Hepatocyte (in vitro differentiated cells): Measurements from ENCODE around the gene GART. TPM values are rescaled to one million over a fixed set of nuclear protein-coding genes. Genes with fewer than 3 reads are reported as not detected.
A peak's percentile ranks its signal among the peaks of the same experiment; 100 is the strongest.

ENCODE experiments used
- DNase-seq: peaks from one replicate; pipeline ENCODE4 v3.0.0-alpha.2; 2016; ENCODE audit warnings: low spot score
- H2AFZ ChIP-seq: fragments of 200-600 bp; sonication (generic); 2 replicates; pipeline ENCODE4 v1.6.0; 2016; ENCODE audit warnings: antibody characterized with exemption, mild to moderate bottlenecking
- H3K27ac ChIP-seq: fragments of 200-600 bp; sonication (generic); 2 replicates; pipeline ENCODE4 v1.5.1; 2016; ENCODE audit warnings: mild to moderate bottlenecking
- H3K27me3 ChIP-seq: fragments of 200-600 bp; sonication (generic); 2 replicates; pipeline ENCODE4 v1.6.1; 2016
- H3K36me3 ChIP-seq: fragments of 200-600 bp; sonication (generic); replicated peaks from 2 replicates; pipeline ENCODE4 v1.5.1; 2016; ENCODE audit warnings: low read depth; ENCODE audit not compliant: insufficient read depth
- H3K4me1 ChIP-seq: fragments of 200-600 bp; sonication (generic); 2 replicates; pipeline ENCODE4 v1.5.1; 2016; ENCODE audit warnings: mild to moderate bottlenecking, moderate library complexity; ENCODE audit not compliant: insufficient read depth
- H3K4me2 ChIP-seq: fragments of 200-600 bp; sonication (generic); 2 replicates; pipeline ENCODE4 v1.6.0; 2016
- H3K4me3 ChIP-seq: fragments of 200-600 bp; sonication (generic); 2 replicates; pipeline ENCODE4 v1.5.1; 2016; ENCODE audit warnings: mild to moderate bottlenecking
- H3K79me2 ChIP-seq: fragments of 200-600 bp; sonication (generic); 2 replicates; pipeline ENCODE4 v1.6.0; 2017; ENCODE audit warnings: mild to moderate bottlenecking
- H3K9me2 ChIP-seq: fragments of 200-600 bp; sonication (generic); replicated peaks from 2 replicates; pipeline ENCODE4 v1.6.0; 2017; ENCODE audit warnings: mild to moderate bottlenecking; ENCODE audit not compliant: insufficient read depth
- H3K9me3 ChIP-seq: fragments of 200-600 bp; sonication (generic); 2 replicates; pipeline ENCODE4 v1.5.1; 2016; ENCODE audit warnings: low read depth, mild to moderate bottlenecking
- H4K20me1 ChIP-seq: fragments of 200-600 bp; sonication (generic); 2 replicates; pipeline ENCODE4 v1.6.0; 2016; ENCODE audit warnings: mild to moderate bottlenecking; ENCODE audit not compliant: insufficient read depth, poor library complexity, severe bottlenecking
- CTCF ChIP-seq: fragments of 200-600 bp; sonication (generic); IDR thresholded peaks from 2 replicates; pipeline ENCODE4 v1.5.1; 2016; ENCODE audit warnings: antibody characterized with exemption, mild to moderate bottlenecking; ENCODE audit not compliant: poor library complexity
- EZH2 ChIP-seq: fragments of 200-600 bp; sonication (generic); IDR thresholded peaks from 2 replicates; pipeline ENCODE4 v1.6.1; 2016; ENCODE audit warnings: antibody characterized with exemption, mild to moderate bottlenecking, borderline replicate concordance
- EZH2phosphoT487 ChIP-seq: fragments of 200-600 bp; sonication (generic); IDR thresholded peaks from one replicate; pipeline ENCODE4 v1.6.1; 2018; ENCODE audit warnings: antibody characterized with exemption, mild to moderate bottlenecking, low read depth, moderate library complexity; ENCODE audit not compliant: unreplicated experiment, severe bottlenecking
- WGBS: methylation state at CpG from one replicate; pipeline ENCODE4 v1.1.6; 2016; ENCODE audit warnings: low lambda C conversion rate; ENCODE audit errors: missing lambda C conversion rate; 5-methylcytosine and 5-hydroxymethylcytosine counted together
- polyA plus RNA-seq: library from polyadenylated mRNA; unstranded; fragments of >200 nt; fragmentation: Nextera tagmentation; extraction: Ambion mirVana; gene quantifications from 2 replicates; pipeline ENCODE4 v1.2.1, GENCODE V29; 2016
- total RNA-seq: library from RNA; depleted of rRNA; stranded (reverse); fragments of >200 nt; gene quantifications from 2 replicates; pipeline ENCODE4 v1.2.3, GENCODE V29; 2014

GART gene
- total and polyA plus RNA-seq, 2 experiments from 2014 or later = 41.6 to 83.3 TPM

DNA sequence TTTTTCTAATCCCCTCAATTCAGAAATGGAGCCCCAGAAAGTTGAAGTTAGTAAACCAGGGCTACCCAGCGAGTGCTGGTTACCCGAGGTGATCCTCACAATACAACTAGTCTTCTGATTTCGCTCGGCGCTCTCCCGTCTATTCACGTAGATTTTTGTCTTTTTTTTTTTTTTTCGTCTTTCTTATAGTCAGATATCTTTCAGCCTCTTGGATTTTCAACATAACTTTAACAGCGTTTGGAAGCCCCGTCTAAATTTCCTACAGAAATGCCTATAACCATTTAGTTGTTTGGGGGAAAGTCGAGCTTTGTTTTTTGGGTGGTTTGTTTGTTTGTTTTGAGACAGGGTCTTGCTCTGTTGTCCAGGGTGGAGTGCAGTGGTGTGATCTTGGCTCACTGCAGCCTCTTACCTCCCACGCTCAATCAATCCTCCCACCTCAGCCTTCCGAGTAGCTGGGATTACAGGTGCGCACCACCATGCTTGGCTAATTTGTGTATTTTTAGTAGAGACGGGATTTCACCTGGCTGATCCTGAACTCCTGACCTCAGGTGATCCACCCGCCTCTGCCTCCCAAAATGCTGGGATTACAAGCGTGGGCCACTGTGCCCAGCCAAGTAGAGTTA is 61.3 kb downstream of the GART start:
- peaks cover 31% of the 10 kb centered on the region for H3K79me2 ChIP-seq
- H3K4me2 ChIP-seq = peak overlapping the region; percentile 80
- no peak for DNase-seq
- no peaks in the 10 kb centered on the region for H3K27me3 ChIP-seq
- peak overlapping the region; percentile 74 for H3K4me3 ChIP-seq
- H2AFZ ChIP-seq = peak overlapping the region; percentile 79
- H4K20me1 ChIP-seq = peaks cover 6% of the 10 kb centered on the region
- 31% methylated on average over 17 of the region's 17 CpGs for WGBS
- no peaks in the 10 kb centered on the region for H3K36me3 ChIP-seq
- H3K9me2 ChIP-seq = no peaks in the 10 kb centered on the region
- TF ChIP-seq EZH2phosphoT487 (no peak), EZH2 (no peak), CTCF (no peak)
- H3K27ac ChIP-seq = peak overlapping the region; percentile 93
- peaks cover 7% of the 10 kb centered on the region for H3K4me1 ChIP-seq
- no peaks in the 10 kb centered on the region for H3K9me3 ChIP-seq

GRCh38 chr21:33479679-33480480 is 62.0 kb downstream of the GART start, which contains the start of gene TMEM50B:
TSS of gene TMEM50B (minus strand) at chr21:33479974. CDS start at chr21:33468885, 11,089 bp downstream.
- Histone ChIP-seq H3K9me3 (no peaks in the 10 kb centered on the region), H3K27me3 (no peaks in the 10 kb centered on the region), H3K4me1 (peaks cover 7% of the 10 kb centered on the region), H4K20me1 (peaks cover 6% of the 10 kb centered on the region), H3K79me2 (peaks cover 38% of the 10 kb centered on the region), H3K4me2 (peak within 1 kb of the TSS; percentile 83), H3K36me3 (no peaks in the 10 kb centered on the region), H3K9me2 (no peaks in the 10 kb centered on the region), H3K27ac (peak within 1 kb of the TSS; percentile 93), H2AFZ (peak within 1 kb of the TSS; percentile 95), H3K4me3 (peak within 1 kb of the TSS; percentile 80)
- peak; percentile 98 for DNase-seq
- no peak for TF ChIP-seq EZH2phosphoT487
- TF ChIP-seq CTCF = peak; percentile 64
- 1% methylated on average over 46 of the region's 93 CpGs for WGBS

DNA sequence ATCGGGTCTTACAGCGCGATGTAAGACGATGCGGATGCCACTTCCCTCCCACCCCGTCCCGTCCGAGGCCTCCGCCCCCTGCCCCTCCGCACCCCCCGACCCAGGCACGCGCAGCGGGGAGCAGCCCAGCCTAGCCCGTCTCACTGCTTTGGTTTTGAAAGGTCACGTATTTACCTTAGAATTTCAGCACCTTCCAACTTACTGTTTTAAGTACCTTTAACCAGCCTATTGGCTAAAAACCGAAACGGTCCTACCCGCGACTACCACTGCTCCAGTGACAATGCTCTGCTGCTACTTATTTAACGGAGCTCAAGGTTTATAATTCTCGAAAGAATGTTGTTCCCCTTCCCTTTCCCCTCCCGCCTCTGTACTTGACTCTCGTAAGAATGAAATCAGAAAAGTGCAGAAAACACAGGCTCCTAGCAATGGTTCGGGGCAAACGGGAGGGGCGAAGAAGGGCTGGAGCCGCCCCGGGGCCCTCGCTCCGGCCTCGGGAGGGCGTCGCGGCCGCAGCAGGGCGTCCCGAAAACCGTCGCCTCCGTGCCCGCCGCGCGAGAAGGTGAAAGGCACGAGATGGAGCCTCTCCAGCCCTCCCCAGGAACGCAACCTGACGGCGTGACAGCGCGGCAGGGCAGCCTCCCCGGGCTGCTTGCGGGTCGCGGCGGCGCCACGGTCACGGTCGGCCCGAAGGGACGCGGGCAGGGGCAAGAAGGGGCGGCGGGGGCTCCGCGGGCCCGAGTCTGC is 62.8 kb downstream of the GART start:
- Histone ChIP-seq H4K20me1 (peaks cover 6% of the 10 kb centered on the region), H3K4me1 (peaks cover 7% of the 10 kb centered on the region), H3K27ac (peak overlapping the region; percentile 92), H3K4me2 (peak overlapping the region; percentile 83), H3K79me2 (peaks cover 44% of the 10 kb centered on the region), H3K9me2 (no peaks in the 10 kb centered on the region), H3K4me3 (peak overlapping the region; percentile 80), H2AFZ (peak overlapping the region; percentile 95), H3K36me3 (no peaks in the 10 kb centered on the region), H3K9me3 (no peaks in the 10 kb centered on the region), H3K27me3 (no peaks in the 10 kb centered on the region)
- WGBS = 2% methylated on average over 37 of the region's 68 CpGs
- DNase-seq = peak; percentile 65
- TF ChIP-seq EZH2phosphoT487 (no peak), EZH2 (peak; percentile 19), CTCF (peak; percentile 8)
